ENCODE data around the gene SLC22A15. TPM values are rescaled to one million over a fixed set of nuclear protein-coding genes. Genes with fewer than 3 reads are reported as not detected.

Gene SLC22A15
- total and polyA plus RNA-seq, 2 experiments from 2014 or later = 2.7 to 3.8 TPM

DNA sequence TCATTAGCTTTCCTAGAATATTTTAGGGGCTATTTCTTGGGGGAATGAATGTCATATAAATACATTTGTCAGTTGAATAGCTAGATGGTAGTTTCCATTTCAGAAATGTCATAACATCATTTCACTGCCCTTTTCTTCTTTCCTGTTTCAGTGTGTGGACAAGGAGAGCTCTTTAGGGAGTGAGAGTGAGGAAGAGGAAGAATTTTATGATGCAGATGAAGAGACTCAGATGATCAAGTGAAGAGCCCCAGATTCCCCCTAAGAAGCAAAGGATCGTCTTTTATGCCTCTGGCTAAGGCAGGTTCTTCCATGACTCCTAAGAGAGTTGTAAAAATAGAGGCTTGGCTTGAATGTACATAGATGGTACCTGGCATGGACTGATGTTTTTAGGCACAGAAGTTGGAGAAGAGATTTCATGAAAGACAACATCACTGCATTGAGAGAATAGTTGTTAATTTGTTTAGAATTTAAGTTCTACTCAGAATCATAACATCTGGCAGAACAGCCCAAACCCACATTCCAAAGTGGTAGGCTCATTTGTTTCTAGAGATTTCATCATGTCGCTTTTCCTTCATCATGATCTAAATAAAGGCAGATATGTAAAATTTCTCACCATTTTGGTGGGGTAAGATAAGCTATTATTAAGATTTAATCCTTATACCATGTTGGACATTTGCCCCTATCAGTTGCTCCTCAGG lies 90.7 kb downstream of the SLC22A15 start (continued):
- TF ChIP-seq, protein P1, sequence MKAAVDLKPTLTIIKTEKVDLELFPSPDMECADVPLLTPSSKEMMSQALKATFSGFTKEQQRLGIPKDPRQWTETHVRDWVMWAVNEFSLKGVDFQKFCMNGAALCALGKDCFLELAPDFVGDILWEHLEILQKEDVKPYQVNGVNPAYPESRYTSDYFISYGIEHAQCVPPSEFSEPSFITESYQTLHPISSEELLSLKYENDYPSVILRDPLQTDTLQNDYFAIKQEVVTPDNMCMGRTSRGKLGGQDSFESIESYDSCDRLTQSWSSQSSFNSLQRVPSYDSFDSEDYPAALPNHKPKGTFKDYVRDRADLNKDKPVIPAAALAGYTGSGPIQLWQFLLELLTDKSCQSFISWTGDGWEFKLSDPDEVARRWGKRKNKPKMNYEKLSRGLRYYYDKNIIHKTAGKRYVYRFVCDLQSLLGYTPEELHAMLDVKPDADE (IDR thresholded peaks at IDR 0.05) = no peak
- TF ChIP-seq, protein P2, sequence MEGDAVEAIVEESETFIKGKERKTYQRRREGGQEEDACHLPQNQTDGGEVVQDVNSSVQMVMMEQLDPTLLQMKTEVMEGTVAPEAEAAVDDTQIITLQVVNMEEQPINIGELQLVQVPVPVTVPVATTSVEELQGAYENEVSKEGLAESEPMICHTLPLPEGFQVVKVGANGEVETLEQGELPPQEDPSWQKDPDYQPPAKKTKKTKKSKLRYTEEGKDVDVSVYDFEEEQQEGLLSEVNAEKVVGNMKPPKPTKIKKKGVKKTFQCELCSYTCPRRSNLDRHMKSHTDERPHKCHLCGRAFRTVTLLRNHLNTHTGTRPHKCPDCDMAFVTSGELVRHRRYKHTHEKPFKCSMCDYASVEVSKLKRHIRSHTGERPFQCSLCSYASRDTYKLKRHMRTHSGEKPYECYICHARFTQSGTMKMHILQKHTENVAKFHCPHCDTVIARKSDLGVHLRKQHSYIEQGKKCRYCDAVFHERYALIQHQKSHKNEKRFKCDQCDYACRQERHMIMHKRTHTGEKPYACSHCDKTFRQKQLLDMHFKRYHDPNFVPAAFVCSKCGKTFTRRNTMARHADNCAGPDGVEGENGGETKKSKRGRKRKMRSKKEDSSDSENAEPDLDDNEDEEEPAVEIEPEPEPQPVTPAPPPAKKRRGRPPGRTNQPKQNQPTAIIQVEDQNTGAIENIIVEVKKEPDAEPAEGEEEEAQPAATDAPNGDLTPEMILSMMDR (conservative IDR thresholded peaks at IDR 0.05; ENCODE audit: low read depth in 2 of 2) = no peak

DNA sequence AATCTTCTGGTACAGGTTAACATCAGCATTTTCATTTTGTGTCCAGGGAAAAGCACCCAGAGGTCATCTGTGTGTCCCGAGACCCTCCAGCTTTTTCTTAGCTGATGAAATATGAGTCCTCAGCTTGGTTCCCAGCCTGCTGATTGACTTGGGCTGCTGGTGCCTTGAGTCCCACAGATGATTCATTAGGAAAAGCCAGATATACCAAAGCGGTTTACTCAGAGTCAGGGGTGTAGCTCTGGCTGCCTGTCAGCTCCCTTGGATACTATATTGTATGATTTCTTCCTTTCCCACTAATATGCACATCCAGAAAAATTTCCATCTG lies 91.2 kb downstream of the SLC22A15 start:
- no peaks in the 10 kb centered on the region for H3K9me2 ChIP-seq (ENCODE audit: insufficient read depth)
- no peaks in the 10 kb centered on the region for H3K79me2 ChIP-seq (replicated peaks; ENCODE audit: insufficient read depth)
- no peaks in the 10 kb centered on the region for H3F3A ChIP-seq (replicated peaks; ENCODE audit: low read depth)
- H3K4me1 ChIP-seq (ENCODE audit: insufficient read depth) = no peaks in the 10 kb centered on the region
- no peaks in the 10 kb centered on the region for H3K9me3 Mint-ChIP-seq
- DNase-seq (ENCODE audit: low spot score) (no peak), ATAC-seq (no peak)
- H2AFZ ChIP-seq = no peak overlapping the region
- H3K27me3 Mint-ChIP-seq (ENCODE audit: insufficient read depth, low read depth, poor library complexity) = no peaks in the 10 kb centered on the region
- no peak overlapping the region; the same call in 1 of the 2 replicates for H3K27ac ChIP-seq (ENCODE audit: low read depth)
- H3K4me3 ChIP-seq = no peak overlapping the region
- H3K4me2 ChIP-seq = no peak overlapping the region
- H3K27ac Mint-ChIP-seq = no peak overlapping the region
- H3K27me3 ChIP-seq (ENCODE audit: insufficient read depth) = no peaks in the 10 kb centered on the region
- peaks cover 7% of the 10 kb centered on the region; the same call in 2 of the 3 replicates for H3K36me3 Mint-ChIP-seq (ENCODE audit: low read depth)
- no peaks in the 10 kb centered on the region for H3K4me1 Mint-ChIP-seq
- no peak overlapping the region for H3K4me3 Mint-ChIP-seq
- no peaks in the 10 kb centered on the region for H4K20me1 ChIP-seq (replicated peaks; ENCODE audit: insufficient read depth)
- no peaks in the 10 kb centered on the region for H3K36me3 ChIP-seq (ENCODE audit: insufficient read depth)
- TF ChIP-seq, protein P2 (conservative IDR thresholded peaks at IDR 0.05; ENCODE audit: low read depth in 2 of 2) = no peak
- TF ChIP-seq EZH2 (IDR thresholded peaks at IDR 0.05; ENCODE audit: low read depth, unreplicated experiment) (no peak), POLR2AphosphoS5 (IDR thresholded peaks at IDR 0.05; ENCODE audit: low read depth) (no peak), ZNF114 (CRISPR knock-in tag; IDR thresholded peaks at IDR 0.05) (no peak), STAT1 (IDR thresholded peaks at IDR 0.05; ENCODE audit: unreplicated experiment) (no peak), ZNF331 (CRISPR knock-in tag; IDR thresholded peaks at IDR 0.05; ENCODE audit: low read depth) (no peak), EZH2phosphoT487 (IDR thresholded peaks at IDR 0.05; ENCODE audit: unreplicated experiment) (no peak)
- TF ChIP-seq, protein P3, sequence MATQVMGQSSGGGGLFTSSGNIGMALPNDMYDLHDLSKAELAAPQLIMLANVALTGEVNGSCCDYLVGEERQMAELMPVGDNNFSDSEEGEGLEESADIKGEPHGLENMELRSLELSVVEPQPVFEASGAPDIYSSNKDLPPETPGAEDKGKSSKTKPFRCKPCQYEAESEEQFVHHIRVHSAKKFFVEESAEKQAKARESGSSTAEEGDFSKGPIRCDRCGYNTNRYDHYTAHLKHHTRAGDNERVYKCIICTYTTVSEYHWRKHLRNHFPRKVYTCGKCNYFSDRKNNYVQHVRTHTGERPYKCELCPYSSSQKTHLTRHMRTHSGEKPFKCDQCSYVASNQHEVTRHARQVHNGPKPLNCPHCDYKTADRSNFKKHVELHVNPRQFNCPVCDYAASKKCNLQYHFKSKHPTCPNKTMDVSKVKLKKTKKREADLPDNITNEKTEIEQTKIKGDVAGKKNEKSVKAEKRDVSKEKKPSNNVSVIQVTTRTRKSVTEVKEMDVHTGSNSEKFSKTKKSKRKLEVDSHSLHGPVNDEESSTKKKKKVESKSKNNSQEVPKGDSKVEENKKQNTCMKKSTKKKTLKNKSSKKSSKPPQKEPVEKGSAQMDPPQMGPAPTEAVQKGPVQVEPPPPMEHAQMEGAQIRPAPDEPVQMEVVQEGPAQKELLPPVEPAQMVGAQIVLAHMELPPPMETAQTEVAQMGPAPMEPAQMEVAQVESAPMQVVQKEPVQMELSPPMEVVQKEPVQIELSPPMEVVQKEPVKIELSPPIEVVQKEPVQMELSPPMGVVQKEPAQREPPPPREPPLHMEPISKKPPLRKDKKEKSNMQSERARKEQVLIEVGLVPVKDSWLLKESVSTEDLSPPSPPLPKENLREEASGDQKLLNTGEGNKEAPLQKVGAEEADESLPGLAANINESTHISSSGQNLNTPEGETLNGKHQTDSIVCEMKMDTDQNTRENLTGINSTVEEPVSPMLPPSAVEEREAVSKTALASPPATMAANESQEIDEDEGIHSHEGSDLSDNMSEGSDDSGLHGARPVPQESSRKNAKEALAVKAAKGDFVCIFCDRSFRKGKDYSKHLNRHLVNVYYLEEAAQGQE (IDR thresholded peaks at IDR 0.05; ENCODE audit: unreplicated experiment) = no peak

Data from GM23338 (cell line).